NCI-H1694 (cell line): Measurements from ENCODE around the gene VTI1A.
"Not testable (repeated sequence)": the region's sequence is repeated elsewhere in the genome, so short reads cannot be mapped to it uniquely, and the experiment has no call there.

ENCODE experiments used
- DNase-seq: peaks from one replicate; lab custom pipeline; 2025; lab: John Stamatoyannopoulos, UW

The VTI1A gene

GRCh38 chr10:112723876-112724275 is 276.9 kb downstream of the VTI1A start:
- no peak for DNase-seq

- peak; percentile 67 for DNase-seq
Measured at GRCh38 chr10:112724404-112724991, 277.5 kb downstream of the VTI1A start.

GRCh38 chr10:112728118-112728883 is 281.3 kb downstream of the VTI1A start:
- no peak for DNase-seq

GRCh38 chr10:112728997-112729396 is 282.0 kb downstream of the VTI1A start:
- no peak for DNase-seq

GRCh38 chr10:112731450-112731849 is 284.4 kb downstream of the VTI1A start:
- DNase-seq = not testable (repeated sequence)

GRCh38 chr10:112732277-112732921 is 285.4 kb downstream of the VTI1A start:
- DNase-seq = no peak

- DNase-seq = no peak
Measured at GRCh38 chr10:112735041-112735695, 288.2 kb downstream of the VTI1A start.

- DNase-seq = no peak
Measured at GRCh38 chr10:112738606-112739591, 291.9 kb downstream of the VTI1A start.

GRCh38 chr10:112739592-112740353 is 292.8 kb downstream of the VTI1A start:
- no peak for DNase-seq

- DNase-seq = no peak
Measured at GRCh38 chr10:112741830-112742402, 294.9 kb downstream of the VTI1A start.

- no peak for DNase-seq
Measured at GRCh38 chr10:112744181-112745096, 297.4 kb downstream of the VTI1A start.

GRCh38 chr10:112746329-112746728 is 299.3 kb downstream of the VTI1A start:
- DNase-seq = no peak

- no peak for DNase-seq
Measured at GRCh38 chr10:112750427-112751167, 303.6 kb downstream of the VTI1A start.

GRCh38 chr10:112751651-112752050 is 304.6 kb downstream of the VTI1A start:
- no peak for DNase-seq

GRCh38 chr10:112752288-112752687 is 305.3 kb downstream of the VTI1A start:
- no peak for DNase-seq

- DNase-seq = no peak
Measured at GRCh38 chr10:112753961-112754411, 307.0 kb downstream of the VTI1A start.

GRCh38 chr10:112755446-112756234 is 308.6 kb downstream of the VTI1A start:
- DNase-seq = no peak

- no peak for DNase-seq
Measured at GRCh38 chr10:112756235-112756527, 309.2 kb downstream of the VTI1A start.
